Testis (tissue), 3 donors: ENCODE results near the gene CYP2C18. TPM values are rescaled to one million over a fixed set of nuclear protein-coding genes. Genes with fewer than 3 reads are reported as not detected.

ENCODE experiments used
- polyA plus RNA-seq: library from polyadenylated mRNA; stranded (reverse); fragments of 350-450 nt; fragmentation: Illumina TruSeq; extraction: RNeasy Lipid Tissue Mini Kit (QIAGEN cat#74804); gene quantifications from one replicate; pipeline ENCODE4 v1.2.3, GENCODE V29; 2014; ENCODE audit warnings: low read depth, low replicate concordance; ENCODE audit not compliant: insufficient read depth
- total RNA-seq, 2 donors: library from RNA; depleted of rRNA; stranded (reverse); fragments of >200 nt; gene quantifications; one replicate each; pipeline ENCODE4 v1.2.3, GENCODE V29; 2016

The CYP2C18 gene
- total and polyA plus RNA-seq, 3 donors from 2014 or later = 0.12 to 1.1 TPM; not detected in 1

Other genes starting within 250 kb of the CYP2C18 start
- gene HELLS, start 137.9 kb upstream of the CYP2C18 start, total RNA-seq = 10 to 100 TPM; 47.4 to 72.8 TPM
- 13.0 TPM for gene HELLS, start 137.9 kb upstream of the CYP2C18 start, polyA plus RNA-seq
- gene CYP2C19, start 79.0 kb downstream of the CYP2C18 start, total RNA-seq = under 1 TPM in 1 of 2 donors, not detected in 1; 0.24 TPM
- not detected for gene CYP2C19, start 79.0 kb downstream of the CYP2C18 start, polyA plus RNA-seq